Fibroblast of skin of abdomen (primary cell): ENCODE results near the gene CALCOCO1. TPM values are rescaled to one million over a fixed set of nuclear protein-coding genes. Genes with fewer than 3 reads are reported as not detected.
A peak's percentile ranks its signal among the peaks of the same experiment; 100 is the strongest.
"Not testable (repeated sequence)": the region's sequence is repeated elsewhere in the genome, so short reads cannot be mapped to it uniquely, and the experiment has no call there.

Experiments used
- DNase-seq: peaks from one replicate; pipeline ENCODE4 v3.0.0-alpha.2; 2013
- polyA plus RNA-seq, 2 experiments: library from polyadenylated mRNA; unstranded; fragments of 120-200 nt; gene quantifications; one replicate each; pipeline ENCODE4 v1.2.1, GENCODE V29; 2013; ENCODE audit not compliant: insufficient read length in 2 of 2

The CALCOCO1 gene, protein sequence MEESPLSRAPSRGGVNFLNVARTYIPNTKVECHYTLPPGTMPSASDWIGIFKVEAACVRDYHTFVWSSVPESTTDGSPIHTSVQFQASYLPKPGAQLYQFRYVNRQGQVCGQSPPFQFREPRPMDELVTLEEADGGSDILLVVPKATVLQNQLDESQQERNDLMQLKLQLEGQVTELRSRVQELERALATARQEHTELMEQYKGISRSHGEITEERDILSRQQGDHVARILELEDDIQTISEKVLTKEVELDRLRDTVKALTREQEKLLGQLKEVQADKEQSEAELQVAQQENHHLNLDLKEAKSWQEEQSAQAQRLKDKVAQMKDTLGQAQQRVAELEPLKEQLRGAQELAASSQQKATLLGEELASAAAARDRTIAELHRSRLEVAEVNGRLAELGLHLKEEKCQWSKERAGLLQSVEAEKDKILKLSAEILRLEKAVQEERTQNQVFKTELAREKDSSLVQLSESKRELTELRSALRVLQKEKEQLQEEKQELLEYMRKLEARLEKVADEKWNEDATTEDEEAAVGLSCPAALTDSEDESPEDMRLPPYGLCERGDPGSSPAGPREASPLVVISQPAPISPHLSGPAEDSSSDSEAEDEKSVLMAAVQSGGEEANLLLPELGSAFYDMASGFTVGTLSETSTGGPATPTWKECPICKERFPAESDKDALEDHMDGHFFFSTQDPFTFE
- 65.6 TPM for polyA plus RNA-seq (2013, experiment 1 of 2; ENCODE audit: insufficient read length)
- 60.5 TPM for polyA plus RNA-seq (2013, experiment 2 of 2; ENCODE audit: insufficient read length)

- peak; percentile 98 for DNase-seq
These were observed at the start of gene CALCOCO1 for GRCh38 chr12:53727310-53728041. CALCOCO1 (minus strand) TSS chr12:53727452; CDS start chr12:53725242, 2,210 bp downstream.

DNA sequence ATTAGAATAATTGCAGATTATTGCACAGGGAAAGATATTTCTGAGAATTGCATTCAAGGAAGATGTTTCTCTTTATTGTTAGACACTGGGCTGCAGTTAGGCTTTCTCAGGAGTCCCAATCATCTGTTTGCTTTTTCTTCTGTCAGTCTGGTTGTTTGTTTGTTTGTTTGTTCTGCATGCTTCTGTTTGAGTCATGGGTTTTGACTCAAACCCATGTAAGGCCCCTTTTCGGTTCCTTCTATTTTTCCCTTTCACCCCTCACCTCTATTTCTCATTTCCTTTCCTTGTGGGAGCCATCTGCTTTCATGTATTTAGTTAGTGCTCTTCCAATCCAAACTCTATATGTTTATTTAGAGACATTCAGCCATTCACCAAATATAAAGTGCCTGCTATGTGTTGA lies 49.6 kb upstream of the CALCOCO1 start:
- DNase-seq = no peak

DNA sequence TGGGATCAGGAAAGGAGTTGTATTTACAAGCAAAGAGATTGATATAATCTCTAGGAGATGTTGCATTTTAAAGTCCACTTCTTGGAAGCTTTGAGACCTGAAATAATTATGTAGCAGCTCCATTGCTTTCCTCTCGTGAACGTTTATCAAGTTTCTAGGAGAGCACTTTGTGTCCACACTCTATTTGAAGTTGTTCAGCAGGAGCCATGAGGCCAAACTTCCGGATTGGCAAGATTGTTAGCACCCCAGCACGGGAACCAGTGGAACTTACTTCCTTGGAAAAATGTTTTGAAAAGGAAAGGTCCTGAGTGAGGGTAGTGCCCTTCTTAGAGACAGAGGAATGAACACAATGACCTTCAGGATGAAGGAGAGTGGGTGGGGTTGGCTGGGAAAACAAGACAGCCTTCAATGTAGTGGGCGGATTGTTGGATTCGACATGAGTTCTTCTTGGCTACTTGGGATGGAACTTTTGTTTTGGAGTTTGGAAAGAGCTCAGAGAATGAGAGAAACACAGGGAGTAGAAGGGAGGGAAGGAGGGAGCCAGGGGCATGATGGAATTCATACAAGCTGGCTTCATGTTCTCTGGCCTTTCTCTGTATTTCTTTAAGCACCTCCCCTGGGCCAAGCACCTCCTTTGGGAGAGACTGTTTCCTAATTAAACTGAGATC lies 48.4 kb upstream of the CALCOCO1 start:
- DNase-seq = no peak

- peak; percentile 96 for DNase-seq
These were observed 43.0 kb upstream of the CALCOCO1 start for GRCh38 chr12:53770281-53770680.

GRCh38 chr12:53768976-53769375 lies 41.7 kb upstream of the CALCOCO1 start:
- no peak for DNase-seq

DNA sequence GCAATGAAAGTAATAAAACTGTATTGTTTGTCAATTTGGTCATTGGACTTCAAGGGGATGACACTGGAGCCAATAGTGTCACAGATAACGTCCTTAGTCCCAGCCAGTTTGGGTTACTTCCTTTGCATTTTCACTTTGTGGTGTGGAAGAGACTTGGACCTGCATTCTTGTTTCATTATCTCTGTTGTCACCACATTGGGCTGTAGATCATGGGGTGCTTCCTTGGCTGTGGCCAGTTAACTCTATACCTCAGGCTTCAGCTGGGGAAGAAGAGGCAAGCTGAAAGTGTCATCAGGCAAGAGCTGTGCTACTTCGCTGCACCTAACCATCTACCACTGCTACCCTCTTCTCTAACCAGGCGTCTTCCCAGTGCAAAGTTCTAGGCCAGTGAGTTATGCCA lies 39.6 kb upstream of the CALCOCO1 start:
- no peak for DNase-seq

DNA sequence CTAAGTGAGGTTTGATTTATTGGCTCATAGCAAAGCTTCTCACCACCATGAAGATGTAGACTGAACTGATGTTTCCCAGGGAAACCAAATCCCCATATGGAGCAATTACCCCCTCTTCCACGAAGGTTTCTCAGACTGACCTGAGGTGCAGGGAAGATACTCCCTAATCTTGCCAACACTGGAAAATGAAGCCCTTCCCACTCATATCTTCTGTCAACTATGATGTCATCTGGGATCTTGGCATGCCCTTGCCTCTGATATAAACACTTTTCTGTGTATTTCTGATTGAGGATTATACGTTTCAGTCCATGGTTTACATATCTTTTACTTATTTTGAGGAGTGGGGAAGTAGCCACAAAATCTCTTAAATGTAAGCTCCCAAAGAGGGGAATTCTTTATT lies 38.6 kb upstream of the CALCOCO1 start:
- no peak for DNase-seq

GRCh38 chr12:53764615-53765014 lies 37.4 kb upstream of the CALCOCO1 start:
- DNase-seq = no peak

DNA sequence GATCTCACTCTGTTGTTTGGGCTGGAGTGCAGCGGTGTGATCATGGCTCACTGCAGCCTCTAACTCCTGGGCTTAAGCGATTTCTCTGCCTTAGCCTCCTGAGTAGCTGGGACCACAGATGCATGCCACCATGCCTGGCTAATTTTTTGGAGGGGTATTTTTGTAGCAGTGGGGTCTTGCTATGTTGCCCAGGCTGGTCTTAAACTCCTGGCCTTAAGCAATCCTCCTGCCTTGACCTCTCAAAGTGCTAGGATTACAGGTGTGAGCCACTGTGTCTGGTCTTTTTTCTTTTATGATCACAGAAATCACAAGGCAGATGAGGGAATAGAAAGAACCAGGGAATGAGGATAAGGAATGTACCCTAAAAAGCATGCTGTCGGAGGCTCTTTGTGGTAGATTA lies 35.5 kb upstream of the CALCOCO1 start:
- not testable (repeated sequence) for DNase-seq

DNA sequence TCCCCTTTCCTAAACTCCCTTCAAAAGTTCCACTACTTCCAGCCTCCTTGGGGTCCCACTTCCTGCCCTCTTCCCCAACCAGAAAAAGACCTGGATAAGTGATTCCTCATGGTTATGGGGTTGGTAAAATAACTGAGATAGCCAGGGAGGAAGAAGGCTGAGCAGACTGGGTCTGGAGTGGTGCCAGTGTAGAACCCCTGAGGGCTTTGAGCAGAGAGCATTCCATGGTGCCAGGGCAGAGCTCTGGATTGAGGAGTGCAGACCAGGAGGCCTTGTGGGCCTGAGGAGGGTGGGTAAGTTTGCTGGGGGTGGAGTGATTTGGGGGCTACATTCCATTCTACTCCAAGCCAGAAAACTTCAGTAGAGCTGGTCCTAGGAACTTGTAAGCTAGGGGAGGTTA lies 34.1 kb upstream of the CALCOCO1 start:
- no peak for DNase-seq

DNA sequence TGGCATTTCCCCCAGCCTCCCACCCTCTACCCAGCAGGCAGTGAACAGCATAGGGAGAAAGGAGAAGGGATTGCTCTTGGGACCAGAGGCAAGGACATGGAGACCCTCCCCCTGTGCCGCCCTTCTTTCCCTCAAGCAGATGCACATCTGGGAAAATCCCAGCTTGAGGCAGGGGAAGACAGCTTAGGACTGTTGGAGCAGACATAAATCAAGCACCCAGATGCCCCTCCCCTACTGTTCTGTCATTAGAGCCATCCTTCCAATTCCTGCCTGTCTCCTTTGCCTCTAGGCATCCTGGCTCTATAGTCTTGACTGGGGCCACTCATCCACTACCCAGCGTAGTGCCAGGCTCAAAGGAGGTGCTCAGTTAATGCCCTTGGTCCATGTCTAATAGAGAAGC lies 32.0 kb upstream of the CALCOCO1 start:
- DNase-seq = no peak

DNA sequence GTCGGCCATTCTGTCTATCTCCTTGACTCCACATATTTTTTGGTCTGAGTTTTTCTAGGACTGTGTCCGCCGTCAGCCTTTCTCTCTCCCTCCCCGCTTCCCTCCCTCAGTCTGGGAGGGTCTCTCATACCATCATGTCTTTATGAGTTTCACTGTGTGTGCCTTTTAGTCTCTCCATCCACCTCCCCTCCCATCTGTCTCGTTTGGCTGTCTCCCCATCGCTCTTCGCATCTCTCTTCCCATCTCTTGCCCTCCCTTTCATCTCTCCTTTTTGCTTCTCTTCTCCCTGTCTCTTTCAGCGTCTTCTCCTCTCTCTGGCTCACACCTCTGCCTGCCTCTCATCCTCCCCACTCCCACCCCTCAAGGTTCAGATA lies 31.5 kb upstream of the CALCOCO1 start:
- no peak for DNase-seq

DNA sequence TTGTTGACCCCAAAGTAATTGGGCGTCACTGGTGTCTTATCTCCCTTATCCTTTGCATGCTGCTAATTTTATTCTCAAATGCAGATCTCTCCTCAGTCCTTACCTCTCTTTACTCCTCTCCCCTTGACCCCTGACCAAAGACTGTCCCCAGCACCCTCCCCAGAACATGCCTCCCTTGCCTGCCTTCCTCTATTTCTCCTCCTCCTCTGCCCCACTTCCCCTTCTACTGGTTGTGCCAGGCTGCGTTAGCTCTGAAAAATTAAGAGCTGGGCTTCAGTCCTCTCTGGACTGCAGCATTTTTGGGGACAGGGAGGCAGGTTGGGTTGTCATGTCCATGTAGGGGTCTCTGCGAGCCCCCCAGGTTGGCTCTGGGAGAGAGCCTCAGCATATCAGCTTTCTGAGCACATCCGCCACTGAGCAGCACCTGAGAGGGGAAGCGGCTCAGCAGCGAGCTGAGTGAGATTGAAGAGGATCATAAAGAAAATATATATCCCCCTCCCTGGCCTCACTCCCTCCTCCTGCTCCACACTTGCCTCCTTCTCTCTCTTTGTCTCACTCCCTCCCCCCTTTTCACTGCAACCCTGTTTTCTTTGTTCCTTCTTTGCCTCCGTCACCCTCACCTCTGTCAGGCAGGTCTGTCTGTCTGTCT lies 31.0 kb upstream of the CALCOCO1 start:
- no peak for DNase-seq

DNA sequence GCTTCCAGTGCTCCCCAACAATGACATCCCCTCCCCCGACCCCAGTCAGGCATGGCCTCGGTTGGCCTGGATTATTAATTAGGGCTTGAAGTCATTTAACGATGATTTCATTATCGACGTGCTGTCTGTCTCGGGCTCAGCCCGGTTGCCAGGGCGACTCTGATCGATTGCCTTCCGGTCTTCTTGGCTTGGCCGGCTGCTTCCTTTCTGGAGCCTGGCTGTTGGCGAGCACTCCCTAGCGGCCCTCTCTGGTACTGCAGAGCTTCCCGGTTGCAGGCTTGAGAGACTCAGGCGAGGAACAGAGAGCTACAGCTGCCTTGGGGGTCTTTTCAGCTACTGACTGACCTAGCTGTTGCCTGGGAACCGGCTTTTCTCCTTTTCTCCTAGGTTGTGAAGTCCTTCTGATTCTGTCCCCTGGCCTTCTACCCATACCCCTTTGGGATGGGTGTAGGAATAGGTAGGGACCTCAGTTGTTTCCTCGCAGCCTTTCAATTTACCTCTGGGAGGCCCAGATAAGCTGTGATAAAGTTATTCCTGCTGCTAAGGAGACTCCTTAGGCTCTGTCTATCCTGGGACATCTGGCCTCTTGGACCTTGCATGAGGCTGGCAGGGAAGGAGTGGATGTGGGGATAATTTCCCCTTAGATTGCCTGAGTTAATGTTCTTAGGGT lies 30.0 kb upstream of the CALCOCO1 start:
- peak; percentile 52 for DNase-seq

- DNase-seq = no peak
These were observed 29.2 kb upstream of the CALCOCO1 start for GRCh38 chr12:53756300-53757100.

DNA sequence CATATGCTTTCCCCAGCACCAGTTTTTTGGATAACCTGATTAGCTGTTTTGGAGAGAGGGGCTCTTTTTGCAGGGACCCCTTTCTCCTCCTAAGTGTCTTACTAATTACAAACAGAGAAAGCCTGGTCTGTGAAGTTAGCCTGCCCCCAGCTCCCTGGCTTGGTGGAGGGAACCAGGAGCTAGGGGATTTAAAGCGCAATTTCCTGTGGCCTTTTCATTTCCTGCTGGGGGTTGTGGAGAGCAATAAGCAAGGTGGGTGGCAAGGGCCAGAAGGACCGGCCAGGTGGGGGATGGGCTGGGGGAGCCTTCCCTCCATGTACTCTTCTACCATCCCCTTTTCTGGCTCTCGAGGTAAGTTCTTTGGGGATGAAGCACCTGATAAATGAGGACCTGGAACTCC lies 28.6 kb upstream of the CALCOCO1 start:
- DNase-seq = no peak

DNA sequence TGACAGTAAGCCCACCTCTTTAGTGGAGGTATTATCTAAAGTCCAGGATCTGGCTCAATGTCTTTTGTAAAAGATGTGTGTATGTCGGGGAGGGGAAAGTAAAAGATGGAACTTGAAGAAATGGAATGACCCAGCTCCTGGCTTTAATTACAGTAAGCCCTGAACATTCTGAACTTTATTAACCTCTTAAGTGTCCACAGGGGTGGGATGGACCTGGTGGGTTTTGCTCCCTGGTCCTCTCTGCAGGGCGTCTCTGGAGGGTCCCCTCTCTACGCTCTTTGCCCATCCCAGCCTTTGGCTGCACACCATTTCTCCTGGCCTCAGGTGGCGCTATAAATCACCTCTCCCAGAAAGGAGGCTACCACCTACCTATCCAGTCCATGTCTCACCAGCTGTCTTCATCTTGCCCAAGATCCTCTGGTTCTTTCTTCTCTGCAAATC lies 28.2 kb upstream of the CALCOCO1 start:
- no peak for DNase-seq

- DNase-seq = peak; percentile 26
These were observed 27.5 kb upstream of the CALCOCO1 start for GRCh38 chr12:53754633-53755264.

GRCh38 chr12:53754188-53754585 lies 26.9 kb upstream of the CALCOCO1 start:
- DNase-seq = no peak

DNA sequence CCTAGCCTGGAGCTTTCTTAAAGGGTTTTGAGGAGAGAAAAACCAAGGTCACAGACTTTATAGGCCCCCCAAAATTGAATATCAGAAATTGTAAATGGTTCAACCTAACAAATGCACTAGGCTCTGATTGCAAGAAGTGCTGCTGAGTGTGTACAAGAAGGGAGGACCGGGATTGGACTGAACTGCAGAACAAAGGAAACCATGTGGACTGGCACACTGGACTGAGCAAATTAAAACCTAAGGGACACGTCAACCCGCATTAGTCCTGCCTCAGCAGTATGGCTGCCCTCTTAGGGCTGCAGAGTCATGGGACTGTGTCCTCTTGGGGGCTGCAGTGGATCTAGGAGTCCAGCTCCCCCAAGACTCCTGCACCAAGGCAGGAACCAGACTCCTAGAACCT lies 25.4 kb upstream of the CALCOCO1 start:
- DNase-seq = no peak
